Esophagus muscularis mucosa (tissue), 4 donors: ENCODE data around the gene CCDC24. TPM values are rescaled to one million over a fixed set of nuclear protein-coding genes. Genes with fewer than 3 reads are reported as not detected.

Experiments used
- DNase-seq: peaks from one replicate; pipeline ENCODE4 v3.0.0-alpha.2; 2017; ENCODE audit errors: extremely low spot score
- H3K27ac ChIP-seq, 4 donors: fragments of 200-600 bp; sonication (generic); replicated peaks in 1 of 4; 1 replicate in 3 of 4; 2 replicates in 1 of 4; pipeline ENCODE4 v1.5.1; 2016 to 2019; ENCODE audit warnings: mild to moderate bottlenecking in 1 of 4
- H3K27me3 ChIP-seq, 4 donors: fragments of 200-600 bp; sonication (generic); one replicate each; pipeline versions ENCODE4 v1.5.1 to v1.6.0; 2016 to 2019
- H3K36me3 ChIP-seq, 4 donors: fragments of 200-600 bp; sonication (generic); one replicate each; pipeline ENCODE4 v1.5.1; 2016 to 2019
- H3K4me1 ChIP-seq, 4 donors: fragments of 200-600 bp; sonication (generic); one replicate each; pipeline ENCODE4 v1.5.1; 2016 to 2019
- H3K4me3 ChIP-seq, 4 donors: fragments of 200-600 bp; sonication (generic); 1 replicate in 2 of 4; 2 replicates in 2 of 4; pipeline ENCODE4 v1.5.1; 2016 to 2019; ENCODE audit warnings: mild to moderate bottlenecking in 4 of 4, moderate library complexity in 1 of 4
- H3K9me3 ChIP-seq, 4 donors: fragments of 200-600 bp; sonication (generic); 1 replicate in 3 of 4; 2 replicates in 1 of 4; pipeline ENCODE4 v1.5.1; 2016 to 2019
- EP300 ChIP-seq: sonication (generic); formaldehyde crosslinking; IDR thresholded peaks from one replicate; pipeline ENCODE4 v1.6.1; 2017; ENCODE audit warnings: antibody characterized with exemption
- POLR2A ChIP-seq: fragments of 450-650 bp; IDR thresholded peaks from one replicate; pipeline ENCODE4 v1.6.1; 2017; ENCODE audit warnings: antibody characterized with exemption, moderate library complexity, mild to moderate bottlenecking, low read depth
- POLR2AphosphoS5 ChIP-seq, 2 donors: sonication (generic); formaldehyde crosslinking; IDR thresholded peaks; one replicate each; pipeline ENCODE4 v1.6.1; 2017; ENCODE audit warnings: antibody characterized with exemption in 2 of 2
- WGBS: methylation state at CpG from one replicate; pipeline ENCODE4 v1.1.5; 2018; 5-methylcytosine and 5-hydroxymethylcytosine counted together
- intact Hi-C: fragments of 100-400 bp; cut with DNase I; formaldehyde crosslinking; loops from one replicate; pipeline ENCODE4 v1.15.1; 2023
- total RNA-seq, 4 donors: library from RNA; depleted of rRNA; stranded (reverse); fragments of >200 nt; gene quantifications; one replicate each; pipeline versions ENCODE4 v1.1.0 to v1.2.1, GENCODE V29; 2016
- TF ChIP-seq, protein P1 (sequence below), 3 experiments: fragments of 200-600 bp in 2 of 3; fragments of 450-650 bp in 1 of 3; sonication (generic) in 2 of 3; IDR thresholded peaks; one replicate each; pipeline ENCODE4 v1.5.1; 2017 to 2019; ENCODE audit warnings: antibody characterized with exemption in 3 of 3, mild to moderate bottlenecking in 2 of 3, moderate library complexity in 1 of 3

The CCDC24 gene
- total RNA-seq, 4 donors from 2014 or later: 6.2 to 7.3 (median 6.7) TPM

DNA sequence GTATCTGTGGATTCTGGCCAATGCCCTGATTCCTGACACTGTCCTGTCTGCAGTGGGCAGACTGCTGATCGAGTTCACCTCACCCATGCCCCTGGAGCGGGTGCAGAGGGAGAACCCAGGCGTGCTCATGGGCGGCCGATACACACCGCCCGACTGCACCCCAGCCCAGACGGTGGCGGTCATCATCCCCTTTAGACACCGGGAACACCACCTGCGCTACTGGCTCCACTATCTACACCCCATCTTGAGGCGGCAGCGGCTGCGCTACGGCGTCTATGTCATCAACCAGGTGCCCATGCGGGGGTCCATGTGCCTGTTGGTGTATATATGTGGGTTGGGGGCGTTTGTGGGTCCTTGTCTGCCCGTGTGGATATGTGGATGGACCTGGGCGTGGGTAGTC lies 9.8 kb upstream of the CCDC24 start:
- Histone ChIP-seq H3K27ac (no peak overlapping the region), H3K36me3 (peaks cover 8 to 53% (median 37%) of the 10 kb centered on the region in 4 donors), H3K4me3 (no peak overlapping the region), H3K27me3 (no peaks in the 10 kb centered on the region), H3K9me3 (no peaks in the 10 kb centered on the region), H3K4me1 (peaks cover 29 to 48% (median 37%) of the 10 kb centered on the region in 4 donors)
- WGBS: 92% methylated on average over 18 of the region's 20 CpGs
- intact Hi-C loops: no loop called here
- no peak for DNase-seq
- TF ChIP-seq EP300 (no peak), POLR2A (no peak), POLR2AphosphoS5 (IDR thresholded peaks at IDR 0.05) (no peak)
- TF ChIP-seq, protein P1, sequence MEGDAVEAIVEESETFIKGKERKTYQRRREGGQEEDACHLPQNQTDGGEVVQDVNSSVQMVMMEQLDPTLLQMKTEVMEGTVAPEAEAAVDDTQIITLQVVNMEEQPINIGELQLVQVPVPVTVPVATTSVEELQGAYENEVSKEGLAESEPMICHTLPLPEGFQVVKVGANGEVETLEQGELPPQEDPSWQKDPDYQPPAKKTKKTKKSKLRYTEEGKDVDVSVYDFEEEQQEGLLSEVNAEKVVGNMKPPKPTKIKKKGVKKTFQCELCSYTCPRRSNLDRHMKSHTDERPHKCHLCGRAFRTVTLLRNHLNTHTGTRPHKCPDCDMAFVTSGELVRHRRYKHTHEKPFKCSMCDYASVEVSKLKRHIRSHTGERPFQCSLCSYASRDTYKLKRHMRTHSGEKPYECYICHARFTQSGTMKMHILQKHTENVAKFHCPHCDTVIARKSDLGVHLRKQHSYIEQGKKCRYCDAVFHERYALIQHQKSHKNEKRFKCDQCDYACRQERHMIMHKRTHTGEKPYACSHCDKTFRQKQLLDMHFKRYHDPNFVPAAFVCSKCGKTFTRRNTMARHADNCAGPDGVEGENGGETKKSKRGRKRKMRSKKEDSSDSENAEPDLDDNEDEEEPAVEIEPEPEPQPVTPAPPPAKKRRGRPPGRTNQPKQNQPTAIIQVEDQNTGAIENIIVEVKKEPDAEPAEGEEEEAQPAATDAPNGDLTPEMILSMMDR (IDR thresholded peaks at IDR 0.05): no peak

DNA sequence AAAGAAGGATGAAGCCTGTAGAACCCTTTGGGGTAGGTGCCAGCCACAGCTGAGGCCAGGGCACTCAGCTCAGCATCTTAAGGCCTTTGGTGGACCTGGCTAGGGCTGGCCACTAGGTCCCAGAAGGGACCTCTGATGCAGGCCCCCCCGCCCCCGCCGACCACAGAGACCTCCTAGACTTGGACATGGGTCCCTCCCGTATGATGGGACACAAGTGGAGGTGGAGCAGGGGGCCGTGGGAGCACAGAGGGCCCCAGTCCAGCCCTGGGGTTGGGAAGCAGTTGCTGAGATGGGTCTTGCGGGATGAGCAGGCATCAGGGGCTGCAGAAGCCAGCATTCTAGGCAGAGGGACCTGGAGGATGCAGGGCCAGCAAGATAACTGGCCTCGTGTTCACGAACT lies 9.2 kb upstream of the CCDC24 start:
- intact Hi-C loops: no loop called here
- WGBS: 91% methylated on average over 7 of the region's 8 CpGs

DNA sequence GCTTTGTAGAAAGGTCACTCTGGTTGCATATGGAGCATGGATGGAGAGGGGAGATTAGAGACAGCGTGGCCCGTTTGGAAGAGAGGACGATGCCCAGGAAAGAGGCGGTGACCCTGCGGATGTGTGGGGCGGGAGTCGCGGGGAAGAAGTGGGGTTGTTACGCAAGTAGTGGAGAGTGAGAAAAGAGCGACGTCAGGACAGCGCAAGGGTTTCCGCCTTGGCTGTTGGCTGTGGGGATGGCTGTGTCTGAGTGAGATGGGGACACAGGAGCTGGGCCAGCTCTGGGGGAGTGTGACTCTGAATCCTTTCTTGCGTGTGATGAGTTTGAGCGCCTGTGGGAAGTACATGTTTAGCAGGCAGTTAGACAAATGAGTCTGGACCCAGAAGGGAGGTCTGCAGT lies 8.6 kb upstream of the CCDC24 start:
- WGBS: 82% methylated on average over 15 of the region's 15 CpGs
- H3K4me3 ChIP-seq: no peak overlapping the region
- H3K4me1 ChIP-seq: peaks cover 19 to 36% (median 26%) of the 10 kb centered on the region in 4 donors
- TF ChIP-seq, protein P1 (IDR thresholded peaks at IDR 0.05): no peak
- no peak for TF ChIP-seq POLR2AphosphoS5 (IDR thresholded peaks at IDR 0.05)
- TF ChIP-seq EP300: no peak
- no peak for TF ChIP-seq POLR2A
- intact Hi-C loops: no loop called here
- H3K9me3 ChIP-seq: no peaks in the 10 kb centered on the region
- peaks cover 0 to 45% (median 25%) of the 10 kb centered on the region in 4 donors for H3K36me3 ChIP-seq
- H3K27me3 ChIP-seq: no peaks in the 10 kb centered on the region
- DNase-seq: no peak
- no peak overlapping the region for H3K27ac ChIP-seq

More for the DNA sequence above, 9.2 kb upstream of the CCDC24 start:
- TF ChIP-seq, protein P1 (IDR thresholded peaks at IDR 0.05): no peak
- TF ChIP-seq EP300 (no peak), POLR2A (no peak), POLR2AphosphoS5 (IDR thresholded peaks at IDR 0.05) (no peak)
- Histone ChIP-seq H3K4me3 (no peak overlapping the region), H3K27me3 (no peaks in the 10 kb centered on the region), H3K27ac (no peak overlapping the region), H3K36me3 (peaks cover 2 to 49% (median 31%) of the 10 kb centered on the region in 4 donors), H3K4me1 (peaks cover 23 to 42% (median 31%) of the 10 kb centered on the region in 4 donors), H3K9me3 (no peaks in the 10 kb centered on the region)
- DNase-seq: no peak

DNA sequence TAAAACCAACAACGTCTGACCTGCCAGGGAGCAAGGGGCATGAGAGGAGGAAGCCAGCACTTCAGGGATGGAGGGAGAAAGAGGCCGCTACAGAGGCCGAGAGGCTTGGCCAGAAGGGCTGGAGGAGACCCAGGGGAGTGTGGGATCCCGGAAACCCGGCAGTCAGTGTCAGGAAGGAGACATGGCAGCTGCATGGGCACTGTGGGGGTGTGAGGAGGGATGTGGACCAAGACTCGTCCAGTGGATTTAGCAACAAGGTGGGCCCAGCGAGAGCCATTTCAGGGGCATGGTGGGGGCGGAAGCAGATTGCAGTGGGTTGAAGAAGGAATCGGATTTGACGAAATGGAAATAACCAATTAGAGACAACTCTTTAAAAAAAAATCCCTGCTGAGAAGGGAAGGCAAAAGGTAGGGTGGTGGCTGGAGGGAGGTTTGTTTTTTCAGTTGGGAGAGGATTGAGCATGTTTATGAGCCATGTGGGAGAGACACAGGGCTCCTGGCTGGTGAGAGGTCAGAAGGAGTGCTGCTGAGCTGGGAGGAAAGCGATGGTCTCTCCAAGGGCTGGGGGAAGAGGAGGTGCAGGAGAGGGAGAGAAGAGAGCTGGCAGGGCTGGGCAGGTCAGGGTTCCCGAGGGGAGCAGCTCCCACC lies 8.0 kb upstream of the CCDC24 start:
- DNase-seq: no peak
- no peaks in the 10 kb centered on the region for H3K9me3 ChIP-seq

More for the DNA sequence above, 8.0 kb upstream of the CCDC24 start:
- whole genome bisulfite sequencing: 78% methylated on average over 12 of the region's 12 CpGs
- intact Hi-C loops: no loop called here
- TF ChIP-seq POLR2A (no peak), EP300 (no peak), POLR2AphosphoS5 (IDR thresholded peaks at IDR 0.05) (no peak)
- TF ChIP-seq, protein P1 (IDR thresholded peaks at IDR 0.05): no peak
- H3K4me1 ChIP-seq: peaks cover 14 to 31% (median 20%) of the 10 kb centered on the region in 4 donors
- no peaks in the 10 kb centered on the region for H3K27me3 ChIP-seq
- H3K4me3 ChIP-seq: no peak overlapping the region
- H3K27ac ChIP-seq: no peak overlapping the region
- peaks cover 0 to 40% (median 21%) of the 10 kb centered on the region in 4 donors for H3K36me3 ChIP-seq
